Cardiac fibroblast (primary cell): ENCODE measurements around the gene SMIM24.
A peak's percentile ranks its signal among the peaks of the same experiment; 100 is the strongest.
"Not testable (repeated sequence)": the region's sequence is repeated elsewhere in the genome, so short reads cannot be mapped to it uniquely, and the experiment has no call there.

ENCODE experiments used
- DNase-seq, 2 donors: peaks; one replicate each; pipeline versions ENCODE4 v3.0.0 to v3.0.0-alpha.2; 2010; ENCODE audit warnings: low read depth in 2 of 2
- H3K4me3 ChIP-seq, 2 donors: replicated peaks in 1 of 2; 1 replicate in 1 of 2; 2 replicates in 1 of 2; pipeline ENCODE4 v1.5.1; 2011; ENCODE audit warnings: low read depth in 2 of 2, low read length in 2 of 2, mild to moderate bottlenecking in 2 of 2, moderate library complexity in 1 of 2
- CTCF ChIP-seq: IDR thresholded peaks from one replicate; pipeline ENCODE4 v1.5.1; 2011; ENCODE audit warnings: low read depth, mild to moderate bottlenecking, low read length, inconsistent platforms

Gene SMIM24

GRCh38 chr19:3434630-3435553 lies 45.4 kb downstream of the SMIM24 start:
- peak; percentile 97 to 98 for DNase-seq
- H3K4me3 ChIP-seq, result peak overlapping the region; percentile 28 to 44
- peak; percentile 2 for TF ChIP-seq CTCF

GRCh38 chr19:3433805-3434540 lies 46.4 kb downstream of the SMIM24 start:
- DNase-seq, result no peak
- no peak for TF ChIP-seq CTCF
- no peak overlapping the region for H3K4me3 ChIP-seq

- no peak for TF ChIP-seq CTCF
- no peak overlapping the region for H3K4me3 ChIP-seq
- no peak for DNase-seq
These were observed 47.0 kb downstream of the SMIM24 start for GRCh38 chr19:3433313-3433712.

- no peak overlapping the region for H3K4me3 ChIP-seq
- no peak for TF ChIP-seq CTCF
These were observed 48.4 kb downstream of the SMIM24 start for GRCh38 chr19:3431760-3432397.

GRCh38 chr19:3430366-3430680 lies 50.0 kb downstream of the SMIM24 start:
- peak in 1 of 2 donors; percentile 58 for DNase-seq

More at GRCh38 chr19:3431760-3432397, 48.4 kb downstream of the SMIM24 start:
- no peak for DNase-seq

GRCh38 chr19:3426433-3426832 lies 53.9 kb downstream of the SMIM24 start:
- DNase-seq, result no peak
- no peak for TF ChIP-seq CTCF
- no peak overlapping the region for H3K4me3 ChIP-seq

More at GRCh38 chr19:3430366-3430680, 50.0 kb downstream of the SMIM24 start:
- not testable (repeated sequence) for H3K4me3 ChIP-seq
